Neural progenitor cell (in vitro differentiated cells): ENCODE results near the gene PBX3.

Source experiments
- EZH2 ChIP-seq: fragments of 200-600 bp; sonication (generic); IDR thresholded peaks from 2 replicates; pipeline ENCODE4 v1.6.1; 2017; ENCODE audit warnings: antibody characterized with exemption, mild to moderate bottlenecking, moderate library complexity
- EZH2phosphoT487 ChIP-seq: fragments of 200-600 bp; sonication (generic); IDR thresholded peaks from 2 replicates; pipeline ENCODE4 v1.6.1; 2017; ENCODE audit warnings: antibody characterized with exemption
- TF ChIP-seq, protein P1 (sequence below): fragments of 200-600 bp; sonication (generic); IDR thresholded peaks from 2 replicates; pipeline ENCODE4 v1.5.1; 2017; ENCODE audit warnings: antibody characterized with exemption, mild to moderate bottlenecking

DNA sequence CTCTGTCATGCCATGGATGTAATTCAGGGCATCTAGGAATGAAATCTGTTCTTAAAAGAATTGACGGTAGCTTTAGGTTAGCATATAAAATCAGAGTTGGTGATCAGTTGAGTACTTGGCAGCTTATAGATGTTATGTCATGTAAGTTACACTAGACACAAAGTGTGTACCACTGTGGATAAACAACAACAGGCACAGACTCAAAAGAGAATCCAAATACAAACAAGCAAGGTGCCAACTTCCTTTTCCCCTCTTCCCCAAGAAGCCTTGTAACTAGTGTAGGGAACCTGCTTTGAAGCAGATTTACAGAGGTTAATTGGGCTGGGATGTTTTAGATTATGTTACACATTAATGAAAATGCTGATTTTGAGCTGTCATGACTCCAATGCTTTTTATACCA, 167.2 kb downstream of the PBX3 start:
- TF ChIP-seq, protein P1, sequence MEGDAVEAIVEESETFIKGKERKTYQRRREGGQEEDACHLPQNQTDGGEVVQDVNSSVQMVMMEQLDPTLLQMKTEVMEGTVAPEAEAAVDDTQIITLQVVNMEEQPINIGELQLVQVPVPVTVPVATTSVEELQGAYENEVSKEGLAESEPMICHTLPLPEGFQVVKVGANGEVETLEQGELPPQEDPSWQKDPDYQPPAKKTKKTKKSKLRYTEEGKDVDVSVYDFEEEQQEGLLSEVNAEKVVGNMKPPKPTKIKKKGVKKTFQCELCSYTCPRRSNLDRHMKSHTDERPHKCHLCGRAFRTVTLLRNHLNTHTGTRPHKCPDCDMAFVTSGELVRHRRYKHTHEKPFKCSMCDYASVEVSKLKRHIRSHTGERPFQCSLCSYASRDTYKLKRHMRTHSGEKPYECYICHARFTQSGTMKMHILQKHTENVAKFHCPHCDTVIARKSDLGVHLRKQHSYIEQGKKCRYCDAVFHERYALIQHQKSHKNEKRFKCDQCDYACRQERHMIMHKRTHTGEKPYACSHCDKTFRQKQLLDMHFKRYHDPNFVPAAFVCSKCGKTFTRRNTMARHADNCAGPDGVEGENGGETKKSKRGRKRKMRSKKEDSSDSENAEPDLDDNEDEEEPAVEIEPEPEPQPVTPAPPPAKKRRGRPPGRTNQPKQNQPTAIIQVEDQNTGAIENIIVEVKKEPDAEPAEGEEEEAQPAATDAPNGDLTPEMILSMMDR, result no peak
- TF ChIP-seq EZH2, result no peak
- no peak for TF ChIP-seq EZH2phosphoT487
